AG10803 (cell line): ENCODE results near the gene CNTNAP2.
"Not testable (repeated sequence)": the region's sequence is repeated elsewhere in the genome, so short reads cannot be mapped to it uniquely, and the experiment has no call there.

Source experiments
- DNase-seq: peaks from one replicate; pipeline ENCODE4 v3.0.0; 2010; ENCODE audit warnings: low read depth
- H3K4me3 ChIP-seq: 2 replicates; pipeline ENCODE4 v1.5.1; 2011; ENCODE audit warnings: mild to moderate bottlenecking, low read length, control low read depth
- TF ChIP-seq, protein P1 (sequence below): conservative IDR thresholded peaks from 2 replicates; pipeline ENCODE4 v1.5.1; 2011; ENCODE audit warnings: mild to moderate bottlenecking, low read length, control low read depth, inconsistent platforms

The CNTNAP2 gene

DNA sequence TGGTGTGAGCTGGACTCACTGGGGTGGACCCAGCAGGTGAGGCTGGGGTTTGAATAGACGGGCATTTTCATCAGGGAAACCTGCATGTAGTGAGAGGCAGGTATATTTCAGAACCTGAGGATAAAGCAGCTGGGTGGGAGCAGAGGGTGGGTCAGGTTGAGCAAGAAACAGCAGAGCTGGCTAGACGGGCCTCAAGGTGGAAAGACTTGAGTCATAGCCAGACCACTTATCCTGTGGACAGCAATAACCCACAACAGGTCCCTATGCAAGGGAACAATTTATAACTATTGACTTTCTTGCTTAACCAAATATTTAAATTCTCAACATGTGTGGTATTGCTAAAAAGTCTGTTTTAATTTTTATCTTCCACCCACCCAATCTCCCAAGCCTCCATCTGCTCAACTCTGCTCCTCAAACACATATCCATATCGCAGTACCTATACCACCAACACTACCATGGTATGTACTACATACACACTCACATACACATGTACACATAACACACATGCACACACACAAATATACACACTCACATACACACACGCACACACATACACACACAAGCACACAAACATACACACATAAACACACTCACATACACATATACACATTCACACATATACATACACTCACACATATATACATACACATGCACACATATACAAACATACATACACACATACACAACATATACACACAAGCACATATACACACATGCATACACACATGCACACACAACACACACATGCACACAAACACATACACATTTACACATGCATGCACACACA lies 2345.0 kb downstream of the CNTNAP2 start:
- DNase-seq: no peak
- TF ChIP-seq, protein P1, sequence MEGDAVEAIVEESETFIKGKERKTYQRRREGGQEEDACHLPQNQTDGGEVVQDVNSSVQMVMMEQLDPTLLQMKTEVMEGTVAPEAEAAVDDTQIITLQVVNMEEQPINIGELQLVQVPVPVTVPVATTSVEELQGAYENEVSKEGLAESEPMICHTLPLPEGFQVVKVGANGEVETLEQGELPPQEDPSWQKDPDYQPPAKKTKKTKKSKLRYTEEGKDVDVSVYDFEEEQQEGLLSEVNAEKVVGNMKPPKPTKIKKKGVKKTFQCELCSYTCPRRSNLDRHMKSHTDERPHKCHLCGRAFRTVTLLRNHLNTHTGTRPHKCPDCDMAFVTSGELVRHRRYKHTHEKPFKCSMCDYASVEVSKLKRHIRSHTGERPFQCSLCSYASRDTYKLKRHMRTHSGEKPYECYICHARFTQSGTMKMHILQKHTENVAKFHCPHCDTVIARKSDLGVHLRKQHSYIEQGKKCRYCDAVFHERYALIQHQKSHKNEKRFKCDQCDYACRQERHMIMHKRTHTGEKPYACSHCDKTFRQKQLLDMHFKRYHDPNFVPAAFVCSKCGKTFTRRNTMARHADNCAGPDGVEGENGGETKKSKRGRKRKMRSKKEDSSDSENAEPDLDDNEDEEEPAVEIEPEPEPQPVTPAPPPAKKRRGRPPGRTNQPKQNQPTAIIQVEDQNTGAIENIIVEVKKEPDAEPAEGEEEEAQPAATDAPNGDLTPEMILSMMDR: no peak
- H3K4me3 ChIP-seq: no peak overlapping the region

DNA sequence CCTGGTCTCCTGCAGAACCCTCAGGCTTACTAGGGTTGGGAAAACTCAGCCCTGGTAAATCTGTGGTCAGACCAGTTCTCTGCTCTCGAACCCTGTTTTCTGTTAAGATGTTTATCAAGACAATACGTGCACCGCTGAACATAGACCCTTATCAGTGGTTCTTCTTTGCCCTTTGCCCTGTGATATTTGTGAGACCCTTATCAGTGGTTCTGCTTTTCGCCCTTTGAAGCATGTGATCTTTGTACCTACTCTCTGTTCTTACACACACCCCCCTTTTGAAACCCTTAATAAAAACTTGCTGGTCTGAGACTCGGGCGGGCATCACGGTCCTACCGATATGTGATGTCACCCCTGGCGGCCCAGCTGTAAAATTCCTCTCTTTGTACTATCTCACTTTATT lies 2346.2 kb downstream of the CNTNAP2 start:
- not testable (repeated sequence) for H3K4me3 ChIP-seq, DNase-seq

DNA sequence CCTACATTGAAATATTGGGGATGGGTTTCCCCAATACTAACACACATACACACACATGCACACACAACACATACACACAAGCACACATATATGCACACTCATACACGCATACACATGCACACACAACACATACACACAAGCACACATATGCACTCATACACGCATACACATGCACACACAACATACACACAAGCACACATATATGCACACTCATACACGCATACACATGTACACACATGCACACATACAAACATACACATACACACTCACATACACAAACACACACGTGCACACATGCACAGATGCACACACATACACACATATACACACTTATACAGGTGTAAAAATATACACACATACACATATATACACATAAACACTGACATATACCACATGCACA lies 2346.6 kb downstream of the CNTNAP2 start:
- H3K4me3 ChIP-seq: no peak overlapping the region
- no peak for DNase-seq
- TF ChIP-seq, protein P1: no peak

DNA sequence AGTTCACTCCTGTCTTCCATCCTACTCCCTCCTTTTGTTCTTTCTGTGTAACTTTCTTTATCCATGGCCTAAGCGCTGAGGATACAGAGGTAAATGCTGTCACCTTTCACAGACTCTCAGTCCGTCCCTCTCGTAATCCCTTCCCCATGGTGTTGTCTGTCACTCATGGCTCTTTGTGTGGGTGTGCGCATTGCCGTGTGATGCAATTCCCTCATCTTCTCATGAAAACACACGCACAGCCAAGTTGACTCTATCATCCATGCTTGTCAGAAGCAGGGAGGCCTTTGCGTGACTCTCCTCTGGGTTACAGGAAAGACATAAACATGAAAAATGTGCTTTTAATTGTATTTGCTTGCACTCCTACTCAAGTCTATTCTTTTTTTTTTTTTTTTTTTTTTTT lies 2348.3 kb downstream of the CNTNAP2 start:
- H3K4me3 ChIP-seq: no peak overlapping the region
- TF ChIP-seq, protein P1: no peak
- no peak for DNase-seq

DNA sequence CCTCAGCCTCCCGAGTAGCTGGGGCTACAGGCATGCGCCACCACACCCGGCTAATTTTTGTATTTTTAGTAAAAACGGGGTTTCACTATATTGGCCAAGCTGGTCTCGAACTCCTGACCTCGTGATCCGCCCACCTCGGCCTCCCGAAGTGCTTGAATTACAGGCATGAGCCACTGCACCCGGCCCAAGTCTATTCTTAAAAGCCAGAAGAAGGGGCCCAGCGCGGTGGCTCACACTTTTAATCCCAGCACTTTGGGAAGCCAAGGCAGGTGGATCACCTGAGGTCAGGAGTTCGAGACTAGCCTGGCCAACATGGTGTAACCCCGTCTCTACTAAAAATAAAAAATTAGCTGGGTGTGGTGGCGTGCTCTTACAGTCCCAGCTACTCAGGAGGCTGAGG lies 2348.8 kb downstream of the CNTNAP2 start:
- H3K4me3 ChIP-seq, DNase-seq: not testable (repeated sequence)

DNA sequence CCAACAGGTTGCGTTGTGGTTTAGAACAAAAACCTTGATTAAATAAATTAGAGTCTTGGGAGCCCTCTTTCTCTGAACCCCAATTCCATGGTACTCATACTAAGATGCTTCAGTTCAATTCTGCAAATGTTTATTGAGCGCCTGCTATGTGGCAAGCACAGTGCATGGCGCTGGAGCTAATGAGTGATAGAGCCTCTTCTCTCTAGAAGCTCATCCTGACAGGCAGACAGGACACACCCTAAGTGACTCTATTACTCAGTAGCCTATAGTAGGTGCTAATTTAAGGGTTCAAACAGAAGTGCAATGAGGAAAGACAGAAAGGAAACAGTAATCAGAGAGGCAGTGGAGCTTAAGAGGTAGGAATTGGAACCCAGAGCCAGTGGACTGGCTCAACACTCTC lies 2349.5 kb downstream of the CNTNAP2 start:
- no peak for DNase-seq
- TF ChIP-seq, protein P1: no peak
- no peak overlapping the region for H3K4me3 ChIP-seq

DNA sequence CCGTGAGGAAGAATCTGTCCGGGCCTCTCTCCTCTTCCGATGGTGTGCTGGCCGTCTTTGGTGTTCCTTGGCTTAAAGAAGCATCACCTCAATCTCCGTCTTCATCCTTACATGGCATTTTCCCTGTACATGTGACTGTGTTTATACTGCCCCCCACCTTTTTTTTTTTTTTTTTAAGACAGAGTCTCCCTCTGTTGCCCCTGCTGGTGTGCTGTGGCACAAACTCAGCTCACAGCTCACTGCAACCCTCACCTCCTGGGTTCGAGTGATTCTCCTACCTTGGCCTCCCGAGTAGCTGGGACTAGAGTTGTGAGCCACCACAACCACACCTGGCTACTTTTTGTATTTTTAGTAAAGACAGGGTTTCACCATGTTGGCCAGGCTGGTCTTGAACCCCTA lies 2352.1 kb downstream of the CNTNAP2 start:
- TF ChIP-seq, protein P1: no peak
- DNase-seq: no peak
- H3K4me3 ChIP-seq: no peak overlapping the region
